ENCODE measurements around the gene SLC26A1. TPM values are rescaled to one million over a fixed set of nuclear protein-coding genes. Genes with fewer than 3 reads are reported as not detected.

SLC26A1 gene
- total RNA-seq, 1 experiment from 2014 or later, result 0.09 TPM

DNA sequence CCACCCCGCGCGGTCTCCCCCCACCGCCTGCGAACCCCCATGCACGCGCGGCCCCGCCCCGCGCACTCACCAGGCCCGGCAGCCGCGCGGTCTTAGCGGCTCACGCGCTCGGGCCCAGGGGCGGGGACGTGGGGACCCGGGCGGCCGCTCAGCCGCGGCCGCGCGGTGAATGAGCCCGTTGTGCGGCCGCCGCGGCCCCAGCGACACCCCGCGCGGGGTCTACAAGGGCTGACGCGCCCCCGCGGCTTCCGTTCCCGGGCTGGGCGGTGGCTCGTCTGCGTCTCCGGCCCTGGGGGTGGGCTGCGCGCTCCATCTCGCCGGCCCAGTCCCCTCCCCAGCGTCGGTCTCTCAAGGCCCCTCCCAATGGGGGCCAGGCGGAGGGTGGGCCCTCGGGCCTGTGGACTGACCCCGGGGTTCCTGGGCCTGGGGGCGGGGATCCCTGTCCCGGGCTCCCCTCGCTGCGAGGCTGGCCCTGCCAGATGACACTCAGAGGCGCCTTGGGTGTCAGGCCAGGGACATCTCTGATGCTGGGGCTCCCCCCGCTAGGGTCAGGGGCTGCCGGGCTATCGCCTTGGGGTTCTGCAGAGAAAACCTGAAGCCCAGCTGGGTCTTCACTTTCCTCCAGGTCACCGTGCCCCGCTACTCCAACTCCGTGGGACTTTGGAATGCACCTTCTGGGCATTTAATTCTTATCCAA, 4.3 kb upstream of the SLC26A1 start:
- Histone ChIP-seq H3K23me2 (ENCODE audit: insufficient read length, low read depth, low read length, poor library complexity, severe bottlenecking) (peaks cover 10% of the 10 kb centered on the region), H2AFZ (ENCODE audit: low read length) (no peak overlapping the region), H3K79me2 (ENCODE audit: insufficient read depth, low read length) (no peaks in the 10 kb centered on the region), H3K4me1 (ENCODE audit: insufficient read depth, low read length) (no peaks in the 10 kb centered on the region), H3K14ac (ENCODE audit: insufficient read depth, low read length) (no peak overlapping the region), H4K91ac (ENCODE audit: insufficient read length, low read depth, low read length) (no peak overlapping the region), H2BK15ac (ENCODE audit: low read depth, low read length) (no peak overlapping the region), H3K56ac (ENCODE audit: insufficient read length, low read depth, low read length) (no peak overlapping the region), H4K8ac (replicated peaks; ENCODE audit: insufficient read length, low read depth, low read length) (no peak overlapping the region), H2BK20ac (ENCODE audit: low read depth, low read length, poor library complexity, severe bottlenecking) (no peak overlapping the region), H3K18ac (ENCODE audit: insufficient read length, low read depth, low read length) (no peak overlapping the region), H2BK12ac (ENCODE audit: insufficient read length, low read depth, low read length) (no peak overlapping the region), H3K79me1 (ENCODE audit: insufficient read depth, low read depth, low read length, poor library complexity, severe bottlenecking) (no peaks in the 10 kb centered on the region), H3K9ac (ENCODE audit: extremely low read depth, insufficient read length, low read length) (no peak overlapping the region), H3K27ac (ENCODE audit: insufficient read length, low read depth, low read length) (no peak overlapping the region), H4K5ac (ENCODE audit: insufficient read length, low read depth, low read length) (no peak overlapping the region), H2BK120ac (ENCODE audit: low read depth, low read length, poor library complexity, severe bottlenecking) (no peak overlapping the region), H3K4me2 (ENCODE audit: insufficient read depth, insufficient read length, low read length) (no peak overlapping the region), H3T11ph (ENCODE audit: low read length) (no peak overlapping the region), H4K20me1 (ENCODE audit: control insufficient read depth, insufficient read depth, insufficient read length) (no peaks in the 10 kb centered on the region), H2BK5ac (ENCODE audit: insufficient read length, low read length) (no peak overlapping the region), H3K4ac (ENCODE audit: low read depth, low read length) (no peak overlapping the region), H2AK5ac (ENCODE audit: insufficient read length, low read length) (no peak overlapping the region), H3K27me3 (ENCODE audit: insufficient read depth, low read length) (peaks cover 33% of the 10 kb centered on the region; the same call in 1 of the 2 replicates), H3K23ac (ENCODE audit: insufficient read length, low read depth, low read length) (no peak overlapping the region), H3K9me3 (ENCODE audit: control insufficient read depth, low read depth, low read length) (no peaks in the 10 kb centered on the region)
- Mint-ChIP-seq H3K4me3 (peak overlapping the region in 1 of 2 experiments; percentile 21; a peak in 1 of 5 replicates), H3K36me3 (ENCODE audit: insufficient read depth in 1 of 3, low read depth in 3 of 3) (no peaks in the 10 kb centered on the region), H3K27ac (no peak overlapping the region), H3K9me3 (peaks cover 0 to 2% of the 10 kb centered on the region in 2 experiments; a peak in 1 of 5 replicates), H3K4me1 (peaks cover 2 to 4% of the 10 kb centered on the region in 2 experiments; a peak in 2 of 4 replicates), H3K27me3 (ENCODE audit: low read depth) (peaks cover 67% of the 10 kb centered on the region)
- no peak for TF ChIP-seq CTCF (conservative IDR thresholded peaks at IDR 0.05)
- WGBS (ENCODE audit: extremely low coverage, insufficient read length, low lambda C conversion rate), result no CpG with 5 or more reads among the region's 68 CpGs
- no peak for DNase-seq

Data from H9 (cell line).